Choroid plexus epithelial cell (primary cell): ENCODE results near the gene TNS1.
"Not testable (repeated sequence)": the region's sequence is repeated elsewhere in the genome, so short reads cannot be mapped to it uniquely, and the experiment has no call there.

Experiments used
- DNase-seq: peaks from one replicate; pipeline ENCODE4 v3.0.0-alpha.2; 2010; ENCODE audit warnings: low read depth
- H3K4me3 ChIP-seq: 2 replicates; pipeline ENCODE4 v1.5.1; 2011; ENCODE audit warnings: low read depth, mild to moderate bottlenecking, control low read depth, low read length, moderate library complexity
- CTCF ChIP-seq: conservative IDR thresholded peaks from 2 replicates; pipeline ENCODE4 v1.5.1; 2011; ENCODE audit warnings: low read depth, mild to moderate bottlenecking, control low read depth, inconsistent platforms, low read length, moderate library complexity

The TNS1 gene

GRCh38 chr2:217812170-217812569 lies 190.6 kb downstream of the TNS1 start:
- no peak for TF ChIP-seq CTCF
- no peak overlapping the region for H3K4me3 ChIP-seq
- DNase-seq, result no peak

DNA sequence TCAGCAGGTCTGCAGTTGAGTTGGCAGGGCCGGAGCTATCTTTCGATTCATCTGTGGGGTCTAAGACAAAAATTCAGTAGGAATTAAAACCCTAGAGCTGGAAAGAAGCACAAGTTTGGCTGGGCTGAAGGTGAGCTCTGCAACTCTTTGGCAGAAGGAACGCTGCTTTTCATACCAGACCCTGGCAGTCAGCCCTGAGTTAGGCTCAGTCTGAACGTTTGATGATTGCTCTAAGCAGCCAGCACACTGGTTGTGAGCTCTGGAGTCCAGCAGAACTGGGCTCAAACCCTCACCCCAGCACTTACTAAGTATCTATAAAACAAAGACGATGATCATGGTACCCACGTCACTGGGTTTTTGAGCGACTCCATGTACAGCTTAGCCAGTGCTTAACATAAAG lies 192.5 kb downstream of the TNS1 start:
- DNase-seq, result no peak
- no peak for TF ChIP-seq CTCF
- H3K4me3 ChIP-seq, result no peak overlapping the region

DNA sequence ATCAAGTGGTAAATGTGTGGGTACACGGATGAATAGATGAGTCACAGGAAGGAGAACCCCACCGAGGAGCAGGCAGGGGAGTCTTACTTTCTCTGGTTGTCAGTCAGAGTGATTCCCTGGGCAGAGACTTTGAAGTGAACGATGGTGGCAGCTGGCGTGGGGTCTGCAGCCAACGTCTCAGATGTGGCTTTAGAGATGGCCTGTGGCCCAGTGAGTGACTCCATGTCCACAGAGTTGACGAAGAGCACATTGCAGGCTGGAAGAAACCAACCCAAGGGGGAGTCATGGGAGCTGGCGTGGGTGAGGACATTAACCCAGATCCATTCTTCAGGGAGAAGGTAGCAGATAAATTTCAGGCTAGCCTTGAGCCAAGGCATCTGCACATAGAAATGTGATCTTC lies 193.1 kb downstream of the TNS1 start:
- DNase-seq, result no peak
- no peak overlapping the region for H3K4me3 ChIP-seq
- no peak for TF ChIP-seq CTCF

DNA sequence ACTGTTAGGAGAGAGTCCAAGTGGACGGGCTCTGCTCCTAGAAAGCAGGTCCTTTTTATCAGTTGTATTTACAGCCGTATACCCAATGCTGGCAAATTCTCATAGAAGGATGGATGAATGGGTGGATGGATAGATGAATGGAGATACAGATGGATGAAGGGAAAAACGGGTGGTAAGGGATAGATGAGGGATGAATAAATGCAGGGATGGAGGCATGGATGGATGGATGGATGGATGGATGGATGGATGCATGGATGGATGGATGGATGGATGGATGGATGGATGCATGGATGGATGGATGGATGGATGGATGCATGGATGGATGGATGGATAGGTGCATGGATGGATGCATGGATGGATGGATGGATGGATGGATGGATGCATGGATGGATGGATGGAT lies 193.8 kb downstream of the TNS1 start:
- DNase-seq, result not testable (repeated sequence)

GRCh38 chr2:217808326-217808725 lies 194.5 kb downstream of the TNS1 start:
- H3K4me3 ChIP-seq, result no peak overlapping the region
- TF ChIP-seq CTCF, result no peak
- no peak for DNase-seq

More for the DNA sequence above, 193.8 kb downstream of the TNS1 start:
- not testable (repeated sequence) for H3K4me3 ChIP-seq

GRCh38 chr2:217807753-217808152 lies 195.0 kb downstream of the TNS1 start:
- TF ChIP-seq CTCF, result no peak
- H3K4me3 ChIP-seq, result no peak overlapping the region
- DNase-seq, result no peak

DNA sequence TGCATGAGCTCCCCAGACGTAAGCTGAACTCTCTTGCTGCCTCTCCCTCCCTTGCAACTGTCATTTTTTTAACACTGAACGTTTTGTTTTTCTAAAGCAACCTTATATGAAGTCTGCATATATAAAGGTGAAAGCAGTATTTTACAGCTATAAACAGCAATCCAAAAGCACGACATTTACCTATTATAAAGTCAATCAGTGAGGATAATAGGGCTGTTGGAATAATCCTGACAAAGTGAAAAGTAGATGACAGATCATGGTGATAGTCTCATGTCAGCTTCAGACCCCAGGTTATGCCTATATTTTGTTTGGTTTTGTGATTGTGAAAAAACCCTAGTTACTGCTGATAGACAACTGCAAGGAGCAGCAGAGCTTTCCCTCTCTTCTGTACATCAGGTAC lies 195.8 kb downstream of the TNS1 start:
- TF ChIP-seq CTCF, result no peak
- no peak for DNase-seq
- H3K4me3 ChIP-seq, result no peak overlapping the region

GRCh38 chr2:217806482-217806765 lies 196.4 kb downstream of the TNS1 start:
- H3K4me3 ChIP-seq, result no peak overlapping the region
- no peak for TF ChIP-seq CTCF
- DNase-seq, result no peak
